PFSK-1 (cell line): Measurements from ENCODE around the gene MAPKAPK3.

Source experiments
- TAF1 ChIP-seq: IDR thresholded peaks from 2 replicates; pipeline ENCODE4 v1.6.1; 2012; ENCODE audit warnings: low read length, control low read depth, borderline replicate concordance; ENCODE audit not compliant: insufficient read depth
- TF ChIP-seq, protein P1 (sequence below), 2 experiments: IDR thresholded peaks; 2 replicates each; pipeline versions ENCODE4 v1.6.1 to v1.8.0; 2011 to 2012; ENCODE audit warnings: low read depth in 2 of 2, low read length in 2 of 2, control low read depth in 1 of 2, inconsistent platforms in 1 of 2, mild to moderate bottlenecking in 1 of 2, moderate library complexity in 1 of 2; ENCODE audit not compliant: insufficient read depth in 1 of 2

DNA sequence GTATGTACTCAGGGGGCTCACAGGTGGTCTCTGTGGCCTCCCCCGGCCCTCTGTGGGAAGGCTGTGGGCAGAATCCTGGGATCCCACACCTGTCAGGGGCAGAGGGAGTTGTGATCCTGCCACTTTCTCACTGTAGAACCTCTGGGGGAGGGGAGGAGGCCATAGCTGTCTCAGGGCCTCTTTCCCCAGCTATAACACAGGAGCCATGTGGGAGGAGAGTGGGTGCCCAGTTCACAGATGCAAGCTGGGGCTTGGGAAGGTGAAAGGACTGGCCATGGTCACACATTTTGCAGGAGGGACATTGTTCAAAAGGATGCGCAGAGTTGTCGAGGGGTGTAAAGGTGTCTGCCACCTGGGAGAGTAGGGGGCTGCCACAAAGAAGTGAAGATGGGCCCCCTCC is 11.7 kb downstream of the MAPKAPK3 start:
- no peak for TF ChIP-seq TAF1
- TF ChIP-seq, protein P1, sequence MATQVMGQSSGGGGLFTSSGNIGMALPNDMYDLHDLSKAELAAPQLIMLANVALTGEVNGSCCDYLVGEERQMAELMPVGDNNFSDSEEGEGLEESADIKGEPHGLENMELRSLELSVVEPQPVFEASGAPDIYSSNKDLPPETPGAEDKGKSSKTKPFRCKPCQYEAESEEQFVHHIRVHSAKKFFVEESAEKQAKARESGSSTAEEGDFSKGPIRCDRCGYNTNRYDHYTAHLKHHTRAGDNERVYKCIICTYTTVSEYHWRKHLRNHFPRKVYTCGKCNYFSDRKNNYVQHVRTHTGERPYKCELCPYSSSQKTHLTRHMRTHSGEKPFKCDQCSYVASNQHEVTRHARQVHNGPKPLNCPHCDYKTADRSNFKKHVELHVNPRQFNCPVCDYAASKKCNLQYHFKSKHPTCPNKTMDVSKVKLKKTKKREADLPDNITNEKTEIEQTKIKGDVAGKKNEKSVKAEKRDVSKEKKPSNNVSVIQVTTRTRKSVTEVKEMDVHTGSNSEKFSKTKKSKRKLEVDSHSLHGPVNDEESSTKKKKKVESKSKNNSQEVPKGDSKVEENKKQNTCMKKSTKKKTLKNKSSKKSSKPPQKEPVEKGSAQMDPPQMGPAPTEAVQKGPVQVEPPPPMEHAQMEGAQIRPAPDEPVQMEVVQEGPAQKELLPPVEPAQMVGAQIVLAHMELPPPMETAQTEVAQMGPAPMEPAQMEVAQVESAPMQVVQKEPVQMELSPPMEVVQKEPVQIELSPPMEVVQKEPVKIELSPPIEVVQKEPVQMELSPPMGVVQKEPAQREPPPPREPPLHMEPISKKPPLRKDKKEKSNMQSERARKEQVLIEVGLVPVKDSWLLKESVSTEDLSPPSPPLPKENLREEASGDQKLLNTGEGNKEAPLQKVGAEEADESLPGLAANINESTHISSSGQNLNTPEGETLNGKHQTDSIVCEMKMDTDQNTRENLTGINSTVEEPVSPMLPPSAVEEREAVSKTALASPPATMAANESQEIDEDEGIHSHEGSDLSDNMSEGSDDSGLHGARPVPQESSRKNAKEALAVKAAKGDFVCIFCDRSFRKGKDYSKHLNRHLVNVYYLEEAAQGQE (IDR thresholded peaks at IDR 0.05; ENCODE audit: insufficient read depth in 1 of 2, low read depth in 2 of 2, low read length in 2 of 2) = no peak
